GM18873 (cell line): Measurements from ENCODE around the gene ANTXRL.
"Not testable (repeated sequence)": the region's sequence is repeated elsewhere in the genome, so short reads cannot be mapped to it uniquely, and the experiment has no call there.

ENCODE experiments used
- ATAC-seq: cut with Tn5 transposase; IDR thresholded peaks from one replicate; pipeline ENCODE4 v1.9.1; 2021; ENCODE audit warnings: mild to moderate bottlenecking, moderate library complexity, moderate number of reproducible peaks; ENCODE audit not compliant: unreplicated experiment, low FRiP score

The ANTXRL gene

GRCh38 chr10:46292573-46293023 is 5.8 kb downstream of the ANTXRL start:
- no peak for ATAC-seq

- no peak for ATAC-seq
Measured at GRCh38 chr10:46293228-46293627, 6.4 kb downstream of the ANTXRL start.

- ATAC-seq: no peak
Measured at GRCh38 chr10:46293832-46294640, 7.2 kb downstream of the ANTXRL start.

GRCh38 chr10:46294641-46295220 is 7.9 kb downstream of the ANTXRL start:
- ATAC-seq: no peak

- not testable (repeated sequence) for ATAC-seq
Measured at GRCh38 chr10:46295350-46296010, 8.7 kb downstream of the ANTXRL start.

GRCh38 chr10:46296086-46296485 is 9.3 kb downstream of the ANTXRL start:
- not testable (repeated sequence) for ATAC-seq

- no peak for ATAC-seq
Measured at GRCh38 chr10:46296641-46297141, 9.9 kb downstream of the ANTXRL start.

- ATAC-seq: no peak
Measured at GRCh38 chr10:46297406-46298204, 10.8 kb downstream of the ANTXRL start.

- ATAC-seq: no peak
Measured at GRCh38 chr10:46298477-46299285, 11.9 kb downstream of the ANTXRL start.

- ATAC-seq: no peak
Measured at GRCh38 chr10:46299286-46299535, 12.4 kb downstream of the ANTXRL start.

GRCh38 chr10:46299536-46300369 is 13.0 kb downstream of the ANTXRL start:
- ATAC-seq: no peak

- ATAC-seq: not testable (repeated sequence)
Measured at GRCh38 chr10:46300370-46300711, 13.5 kb downstream of the ANTXRL start.

- ATAC-seq: no peak
Measured at GRCh38 chr10:46301056-46301645, 14.4 kb downstream of the ANTXRL start.

- no peak for ATAC-seq
Measured at GRCh38 chr10:46301721-46302479, 15.1 kb downstream of the ANTXRL start.

GRCh38 chr10:46302765-46303352 is 16.1 kb downstream of the ANTXRL start:
- ATAC-seq: not testable (repeated sequence)

- ATAC-seq: no peak
Measured at GRCh38 chr10:46304062-46304461, 17.3 kb downstream of the ANTXRL start.

- ATAC-seq: not testable (repeated sequence)
Measured at GRCh38 chr10:46304671-46305070, 17.9 kb downstream of the ANTXRL start.
